ENCODE measurements around the gene COL4A4. TPM values are rescaled to one million over a fixed set of nuclear protein-coding genes. Genes with fewer than 3 reads are reported as not detected.

The COL4A4 gene
- total RNA-seq, 1 experiment from 2014 or later: 3.1 TPM

- no peaks in the 10 kb centered on the region; the same call in 1 of the 2 replicates for H3K27me3 Mint-ChIP-seq (ENCODE audit: low read depth)
- no peak for DNase-seq (ENCODE audit: low spot score)
- H3K27ac Mint-ChIP-seq: no peak overlapping the region
- peaks cover 7% of the 10 kb centered on the region; the same call in 1 of the 2 replicates for H3K4me1 Mint-ChIP-seq
- H3K36me3 Mint-ChIP-seq: 0 out of 2 replicates have a peak, but pooled peaks cover 4% of the 10 kb centered on the region
- H3K9me3 Mint-ChIP-seq: peaks cover 13% of the 10 kb centered on the region; the same call in 1 of the 2 replicates
- ChIA-PET POLR2A (no interaction called here), CTCF (no interaction called here)
- no peak for ATAC-seq
- no peak overlapping the region for H3K4me3 Mint-ChIP-seq
- TF ChIP-seq ELF4 (CRISPR knock-in tag; IDR thresholded peaks at IDR 0.05; ENCODE audit: low read depth): no peak
- no peak for TF ChIP-seq IRF1 (CRISPR knock-in tag; IDR thresholded peaks at IDR 0.05)
- TF ChIP-seq FOXJ3 (CRISPR knock-in tag; IDR thresholded peaks at IDR 0.05; ENCODE audit: borderline replicate concordance): no peak
- TF ChIP-seq RORB (CRISPR knock-in tag; IDR thresholded peaks at IDR 0.05): no peak
- TF ChIP-seq ZNF232 (CRISPR knock-in tag; IDR thresholded peaks at IDR 0.05): no peak
- TF ChIP-seq KAT7 (CRISPR knock-in tag; IDR thresholded peaks at IDR 0.05; ENCODE audit: borderline replicate concordance): no peak
- TF ChIP-seq ZNF263 (CRISPR knock-in tag; IDR thresholded peaks at IDR 0.05; ENCODE audit: low read depth): no peak
- no peak for TF ChIP-seq MXD4 (CRISPR knock-in tag; IDR thresholded peaks at IDR 0.05; ENCODE audit: borderline replicate concordance)
- no peak for TF ChIP-seq FOXP4 (CRISPR knock-in tag; IDR thresholded peaks at IDR 0.05)
- no peak for TF ChIP-seq E2F4 (CRISPR knock-in tag; IDR thresholded peaks at IDR 0.05; ENCODE audit: borderline replicate concordance, low read depth)
- no peak for TF ChIP-seq GABPB1 (CRISPR knock-in tag; IDR thresholded peaks at IDR 0.05)
- TF ChIP-seq ZBTB43 (CRISPR knock-in tag; IDR thresholded peaks at IDR 0.05): no peak
- TF ChIP-seq EMX1 (CRISPR knock-in tag; IDR thresholded peaks at IDR 0.05): no peak
- TF ChIP-seq ZNF138 (CRISPR knock-in tag; conservative IDR thresholded peaks at IDR 0.05): no peak
- TF ChIP-seq PREB (CRISPR knock-in tag; IDR thresholded peaks at IDR 0.05; ENCODE audit: borderline replicate concordance): no peak
- TF ChIP-seq CREB1 (CRISPR knock-in tag; IDR thresholded peaks at IDR 0.05): no peak
- no peak for TF ChIP-seq SMAD4 (CRISPR knock-in tag; IDR thresholded peaks at IDR 0.05)
Measured at GRCh38 chr2:227007148-227007547, 156.9 kb downstream of the COL4A4 start.

- TF ChIP-seq MLX (CRISPR knock-in tag; IDR thresholded peaks at IDR 0.05): no peak
- no peak for TF ChIP-seq ZNF121 (CRISPR knock-in tag; IDR thresholded peaks at IDR 0.05)
- TF ChIP-seq TEAD4 (CRISPR knock-in tag; IDR thresholded peaks at IDR 0.05): no peak
- TF ChIP-seq JUN (CRISPR knock-in tag; IDR thresholded peaks at IDR 0.05): no peak
- TF ChIP-seq ATF2 (CRISPR knock-in tag; IDR thresholded peaks at IDR 0.05; ENCODE audit: borderline replicate concordance, low read depth): no peak
- TF ChIP-seq ATF3 (CRISPR knock-in tag; conservative IDR thresholded peaks at IDR 0.05): no peak
- no peak for TF ChIP-seq ZNF396 (CRISPR knock-in tag; IDR thresholded peaks at IDR 0.05; ENCODE audit: borderline replicate concordance)
- peaks cover 7% of the 10 kb centered on the region; the same call in 1 of the 2 replicates for H3K4me1 Mint-ChIP-seq
- ATAC-seq (no peak), DNase-seq (ENCODE audit: low spot score) (no peak)
- H3K4me3 Mint-ChIP-seq: no peak overlapping the region
- H3K27me3 Mint-ChIP-seq (ENCODE audit: low read depth): no peaks in the 10 kb centered on the region; the same call in 1 of the 2 replicates
- no peak overlapping the region for H3K27ac Mint-ChIP-seq
- ChIA-PET CTCF (no interaction called here), POLR2A (no interaction called here)
- peaks cover 13% of the 10 kb centered on the region for H3K9me3 Mint-ChIP-seq
- H3K36me3 Mint-ChIP-seq: peaks cover 6% of the 10 kb centered on the region; the same call in 1 of the 2 replicates
Measured at GRCh38 chr2:227006189-227006897, 157.7 kb downstream of the COL4A4 start.

Measured in WTC11 (cell line).